Heart left ventricle (tissue), 13 donors: ENCODE data around the gene DHPS.
"Not testable (repeated sequence)": the region's sequence is repeated elsewhere in the genome, so short reads cannot be mapped to it uniquely, and the experiment has no call there.

Experiments
- POLR2A ChIP-seq, 2 donors: fragments of 450-650 bp; IDR thresholded peaks; one replicate each; pipeline ENCODE4 v1.6.1; 2017; ENCODE audit warnings: antibody characterized with exemption in 2 of 2, mild to moderate bottlenecking in 2 of 2, moderate library complexity in 2 of 2
- TF ChIP-seq, protein P1 (sequence below), 12 donors: fragments of 200-600 bp; sonication (generic) in 4 of 12; IDR thresholded peaks; one replicate each; pipeline versions ENCODE4 v1.5.0 to v1.8.0; 2018 to 2022; ENCODE audit warnings: antibody characterized with exemption in 12 of 12, mild to moderate bottlenecking in 5 of 12
- donor health status: ischemic (EF 13 %, LVEDD 7.1; RV severe dilation, severe dysfunction).
- donor health status: DM: no; HTN: yes; CAD: no.
- donor health status: DM: no; HTN: no; CAD: no.
- donor health status: ischemic (EF 25% LVEDD 6.9; RV normal size, moderate dysfunction).
- donor health status: ischemic (EF 25% LVEDD 5.7; RV mildly dilated, moderate dysfunction).
- donor health status: ischemic (EF 35%, LVEDD 5.7; RV mildly dilated, moderate dysfunction).
- donor health status: nonischemic (EF 11% LVEDD 7.7; RV severe dilation, severe dysfunction).
- donor health status: DM: yes; HTN: yes; CAD: no.
- donor health status: PGD.
- donor health status: ischemic (EF 29% LVEDD 5.4; RV normal size, mild dysfunction).
- donor health status: nonischemic (EF 23%, LVEDD 6.1; RV moderate dilation, normal function).

DNA sequence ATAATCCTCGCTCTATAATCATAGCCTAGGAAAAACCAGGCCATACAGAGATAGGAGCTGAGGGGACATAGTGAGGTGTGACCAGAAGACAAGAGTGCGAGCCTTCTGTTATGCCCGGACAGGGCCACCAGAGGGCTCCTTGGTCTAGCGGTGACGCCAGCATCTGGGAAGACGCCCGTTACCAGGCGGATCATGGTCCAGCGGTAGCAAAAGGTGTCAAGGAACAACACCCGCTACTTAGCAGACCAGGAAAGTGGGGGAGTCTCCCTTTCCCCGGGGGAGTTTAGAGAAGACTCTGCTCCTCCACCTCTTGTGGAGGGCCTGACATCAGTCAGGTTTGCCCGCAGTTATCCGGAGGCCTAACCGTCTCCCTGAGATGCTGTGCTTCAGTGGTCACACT lies 30.4 kb upstream of the DHPS start:
- TF ChIP-seq, protein P1, sequence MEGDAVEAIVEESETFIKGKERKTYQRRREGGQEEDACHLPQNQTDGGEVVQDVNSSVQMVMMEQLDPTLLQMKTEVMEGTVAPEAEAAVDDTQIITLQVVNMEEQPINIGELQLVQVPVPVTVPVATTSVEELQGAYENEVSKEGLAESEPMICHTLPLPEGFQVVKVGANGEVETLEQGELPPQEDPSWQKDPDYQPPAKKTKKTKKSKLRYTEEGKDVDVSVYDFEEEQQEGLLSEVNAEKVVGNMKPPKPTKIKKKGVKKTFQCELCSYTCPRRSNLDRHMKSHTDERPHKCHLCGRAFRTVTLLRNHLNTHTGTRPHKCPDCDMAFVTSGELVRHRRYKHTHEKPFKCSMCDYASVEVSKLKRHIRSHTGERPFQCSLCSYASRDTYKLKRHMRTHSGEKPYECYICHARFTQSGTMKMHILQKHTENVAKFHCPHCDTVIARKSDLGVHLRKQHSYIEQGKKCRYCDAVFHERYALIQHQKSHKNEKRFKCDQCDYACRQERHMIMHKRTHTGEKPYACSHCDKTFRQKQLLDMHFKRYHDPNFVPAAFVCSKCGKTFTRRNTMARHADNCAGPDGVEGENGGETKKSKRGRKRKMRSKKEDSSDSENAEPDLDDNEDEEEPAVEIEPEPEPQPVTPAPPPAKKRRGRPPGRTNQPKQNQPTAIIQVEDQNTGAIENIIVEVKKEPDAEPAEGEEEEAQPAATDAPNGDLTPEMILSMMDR (IDR thresholded peaks at IDR 0.05): peak in 10 of 12 donors; percentile 14 to 39 (median 31)
- TF ChIP-seq POLR2A (IDR thresholded peaks at IDR 0.05): not testable (repeated sequence)
